Measurements from ENCODE around the gene RAMP3.

RAMP3 gene

DNA sequence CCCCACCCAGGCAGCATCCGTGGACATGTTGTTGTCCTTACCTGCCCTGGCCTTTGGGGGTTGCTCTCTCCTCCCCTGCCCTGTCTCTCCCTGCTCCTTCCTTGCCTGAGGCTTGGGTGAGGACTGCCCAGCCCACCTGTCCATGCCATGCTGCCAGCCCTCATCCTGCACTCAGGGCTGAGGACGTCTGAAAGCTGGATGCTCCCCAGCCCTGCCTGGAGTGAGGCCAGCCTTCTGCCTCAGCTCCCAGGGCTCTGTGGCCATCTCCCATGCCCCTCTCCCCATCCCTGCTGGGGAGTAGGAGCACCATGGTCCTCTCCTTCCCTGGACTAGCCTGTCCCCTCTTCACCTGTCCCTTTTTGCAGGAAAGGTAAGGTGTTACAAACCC, 68.4 kb downstream of the RAMP3 start:
- DNase-seq = no peak

DNA sequence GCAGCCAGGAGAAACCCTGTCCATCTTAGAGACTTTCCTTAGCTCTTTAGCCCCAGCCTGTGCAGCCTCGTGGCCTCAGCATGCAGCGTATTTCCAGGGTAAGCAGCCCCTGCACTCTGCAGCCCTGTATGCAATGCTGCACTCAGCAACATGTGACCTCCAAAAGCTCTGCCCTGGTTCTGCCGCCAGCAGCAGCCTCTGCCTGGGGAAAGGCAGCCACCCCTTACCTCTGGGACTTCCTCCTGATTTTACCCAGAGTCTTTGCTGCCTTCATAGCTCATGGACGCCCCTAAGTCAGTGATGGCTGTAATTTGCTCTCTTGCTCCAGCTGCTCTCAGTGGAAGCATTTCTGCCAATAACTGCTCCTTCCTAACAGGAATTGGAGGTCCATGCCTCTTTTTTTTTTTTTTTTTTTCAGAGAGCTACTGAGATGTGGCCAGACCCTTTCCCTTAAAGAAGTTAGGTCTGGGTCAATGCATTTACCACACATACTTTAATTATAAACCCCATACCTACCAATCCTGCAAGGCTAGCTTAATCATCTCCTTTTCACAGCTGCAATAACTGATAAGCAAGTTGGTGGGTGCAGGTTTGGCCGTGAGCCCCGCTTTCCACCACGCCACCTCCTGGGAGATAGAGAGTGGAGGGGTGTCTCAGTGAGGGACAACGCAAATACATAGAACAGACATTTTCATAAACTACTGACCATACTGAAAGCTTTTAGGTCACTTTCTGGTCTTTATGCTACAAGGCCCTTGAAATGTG, 71.7 kb downstream of the RAMP3 start:
- no peak for DNase-seq

GRCh38 chr7:45230083-45230482, 72.5 kb downstream of the RAMP3 start:
- DNase-seq = no peak

DNA sequence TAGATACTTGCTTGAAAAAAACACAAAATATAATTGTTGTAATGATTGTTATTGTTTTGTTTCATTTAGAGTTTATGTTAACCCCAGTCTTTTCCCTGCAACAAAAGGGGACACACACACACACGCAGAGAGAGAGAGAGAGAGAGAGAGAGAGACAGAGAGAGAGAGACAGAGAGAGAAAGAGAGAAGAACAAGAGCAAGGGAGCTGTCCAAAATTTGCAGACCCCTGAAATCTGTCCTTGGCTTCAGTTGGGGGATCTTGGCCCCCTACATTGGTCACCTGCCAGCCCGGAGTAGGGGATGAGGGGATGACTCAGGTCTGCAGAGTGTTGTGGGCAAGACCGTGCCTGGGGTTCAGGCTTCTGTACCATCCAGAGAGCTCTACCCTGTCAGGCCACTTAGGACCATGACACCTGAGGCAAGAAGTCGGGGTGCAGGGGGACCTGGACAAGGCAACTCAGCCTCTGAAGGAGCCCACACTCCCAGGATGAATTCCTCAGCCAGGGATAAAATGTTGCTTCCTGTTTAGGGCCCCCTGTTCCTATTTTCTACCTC, 73.1 kb downstream of the RAMP3 start:
- DNase-seq = no peak

- DNase-seq = no peak
These were observed 75.7 kb downstream of the RAMP3 start for GRCh38 chr7:45233249-45233775.
